ENCODE data around the gene SP5.

- no peak for TF ChIP-seq CTCF (IDR thresholded peaks at IDR 0.05 in 2 of 3, conservative IDR thresholded peaks at IDR 0.05 in 1 of 3; ENCODE audit: borderline replicate concordance in 1 of 3, insufficient read depth in 1 of 3, low read depth in 2 of 3, low read length in 2 of 3)
- TF ChIP-seq MAX (IDR thresholded peaks at IDR 0.05): no peak
- no peak for TF ChIP-seq ZFX (IDR thresholded peaks at IDR 0.05)
- TF ChIP-seq TCF7L2 (IDR thresholded peaks at IDR 0.05; ENCODE audit: borderline replicate concordance, extremely low read depth, insufficient read depth, insufficient read length): no peak
- TF ChIP-seq RAD21 (IDR thresholded peaks at IDR 0.05; ENCODE audit: low read depth): no peak
- no peak for TF ChIP-seq SIN3A (IDR thresholded peaks at IDR 0.05; ENCODE audit: low read depth)
- no peak for TF ChIP-seq POLR2A (IDR thresholded peaks at IDR 0.05; ENCODE audit: borderline replicate concordance, extremely low read depth, insufficient read depth, insufficient read length)
- no peak for TF ChIP-seq CEBPB (IDR thresholded peaks at IDR 0.05; ENCODE audit: low read depth)
- no peak for TF ChIP-seq REST (IDR thresholded peaks at IDR 0.05; ENCODE audit: low read depth)
- TF ChIP-seq YY1 (IDR thresholded peaks at IDR 0.05; ENCODE audit: extremely low read depth, insufficient replicate concordance, low read depth, low read length): no peak
- TF ChIP-seq EZH2phosphoT487 (IDR thresholded peaks at IDR 0.05; ENCODE audit: borderline replicate concordance): no peak
- TF ChIP-seq EGR1 (IDR thresholded peaks at IDR 0.05; ENCODE audit: low read depth): no peak
Observed at GRCh38 chr2:170723446-170723958, 8.4 kb downstream of the SP5 start.
